Adipocyte (in vitro differentiated cells): Measurements from ENCODE around the gene FBLN7.

Source experiments
- DNase-seq: peaks from one replicate; pipeline ENCODE4 v3.0.0-alpha.2; 2015; ENCODE audit warnings: low read depth
- H3K27me3 ChIP-seq: replicated peaks from 2 replicates; pipeline ENCODE4 v1.7.0; 2013; ENCODE audit warnings: mild to moderate bottlenecking, low read length, moderate library complexity; ENCODE audit not compliant: control insufficient read depth, insufficient read depth
- H3K36me3 ChIP-seq: 2 replicates; pipeline ENCODE4 v1.7.0; 2013; ENCODE audit warnings: low read length, mild to moderate bottlenecking, moderate library complexity; ENCODE audit not compliant: control insufficient read depth, insufficient read depth, severe bottlenecking
- H3K4me1 ChIP-seq: 2 replicates; pipeline ENCODE4 v1.7.0; 2013; ENCODE audit warnings: mild to moderate bottlenecking, low read length, moderate library complexity; ENCODE audit not compliant: control insufficient read depth, insufficient read depth
- H3K4me3 ChIP-seq: 2 replicates; pipeline ENCODE4 v1.7.0; 2013; ENCODE audit warnings: mild to moderate bottlenecking, low read length, moderate library complexity
- H3K9ac ChIP-seq: 2 replicates; pipeline ENCODE4 v1.7.0; 2013; ENCODE audit warnings: mild to moderate bottlenecking, low read length, moderate library complexity
- H3K9me3 ChIP-seq: 2 replicates; pipeline ENCODE4 v1.7.0; 2013; ENCODE audit warnings: mild to moderate bottlenecking, low read length, moderate library complexity; ENCODE audit not compliant: control insufficient read depth

FBLN7 gene

GRCh38 chr2:112152476-112153178, 14.4 kb downstream of the FBLN7 start:
- Histone ChIP-seq H3K9ac (no peak overlapping the region), H3K36me3 (no peaks in the 10 kb centered on the region), H3K9me3 (no peaks in the 10 kb centered on the region), H3K4me3 (no peak overlapping the region), H3K27me3 (no peaks in the 10 kb centered on the region), H3K4me1 (peaks cover 60% of the 10 kb centered on the region)
- no peak for DNase-seq

- Histone ChIP-seq H3K4me3 (no peak overlapping the region), H3K36me3 (no peaks in the 10 kb centered on the region), H3K4me1 (peaks cover 55% of the 10 kb centered on the region), H3K9me3 (no peaks in the 10 kb centered on the region), H3K27me3 (no peaks in the 10 kb centered on the region), H3K9ac (no peak overlapping the region)
- no peak for DNase-seq
These were observed 14.9 kb downstream of the FBLN7 start for GRCh38 chr2:112153179-112153490.

GRCh38 chr2:112153501-112153900, 15.3 kb downstream of the FBLN7 start:
- H3K4me3 ChIP-seq: no peak overlapping the region
- no peaks in the 10 kb centered on the region for H3K9me3 ChIP-seq
- peaks cover 52% of the 10 kb centered on the region for H3K4me1 ChIP-seq
- no peak overlapping the region for H3K9ac ChIP-seq
- no peaks in the 10 kb centered on the region for H3K36me3 ChIP-seq
- no peak for DNase-seq
- no peaks in the 10 kb centered on the region for H3K27me3 ChIP-seq

- Histone ChIP-seq H3K4me3 (no peak overlapping the region), H3K36me3 (no peaks in the 10 kb centered on the region), H3K9me3 (no peaks in the 10 kb centered on the region), H3K9ac (no peak overlapping the region), H3K4me1 (peaks cover 42% of the 10 kb centered on the region), H3K27me3 (no peaks in the 10 kb centered on the region)
- no peak for DNase-seq
These were observed 16.3 kb downstream of the FBLN7 start for GRCh38 chr2:112154246-112155117.

- Histone ChIP-seq H3K36me3 (no peaks in the 10 kb centered on the region), H3K9ac (no peak overlapping the region), H3K4me1 (peaks cover 33% of the 10 kb centered on the region), H3K9me3 (no peaks in the 10 kb centered on the region), H3K27me3 (no peaks in the 10 kb centered on the region), H3K4me3 (no peak overlapping the region)
- DNase-seq: no peak
These were observed 17.4 kb downstream of the FBLN7 start for GRCh38 chr2:112155331-112156151.

- H3K9ac ChIP-seq: peak overlapping the region; percentile 14
- no peak overlapping the region for H3K4me3 ChIP-seq
- H3K4me1 ChIP-seq: peaks cover 25% of the 10 kb centered on the region
- no peak for DNase-seq
- no peaks in the 10 kb centered on the region for H3K9me3 ChIP-seq
- no peaks in the 10 kb centered on the region for H3K36me3 ChIP-seq
- H3K27me3 ChIP-seq: no peaks in the 10 kb centered on the region
These were observed 18.2 kb downstream of the FBLN7 start for GRCh38 chr2:112156152-112156986.

GRCh38 chr2:112157472-112157871, 19.3 kb downstream of the FBLN7 start:
- no peak for DNase-seq
- no peak overlapping the region for H3K9ac ChIP-seq
- no peak overlapping the region for H3K4me3 ChIP-seq
- H3K27me3 ChIP-seq: no peaks in the 10 kb centered on the region
- peaks cover 21% of the 10 kb centered on the region for H3K4me1 ChIP-seq
- no peaks in the 10 kb centered on the region for H3K36me3 ChIP-seq
- H3K9me3 ChIP-seq: no peaks in the 10 kb centered on the region

- no peaks in the 10 kb centered on the region for H3K27me3 ChIP-seq
- H3K4me3 ChIP-seq: no peak overlapping the region
- H3K9ac ChIP-seq: no peak overlapping the region
- no peaks in the 10 kb centered on the region for H3K36me3 ChIP-seq
- no peaks in the 10 kb centered on the region for H3K9me3 ChIP-seq
- peaks cover 12% of the 10 kb centered on the region for H3K4me1 ChIP-seq
- no peak for DNase-seq
These were observed 21.3 kb downstream of the FBLN7 start for GRCh38 chr2:112159454-112159921.

- Histone ChIP-seq H3K4me1 (peaks cover 16% of the 10 kb centered on the region), H3K36me3 (no peaks in the 10 kb centered on the region), H3K4me3 (no peak overlapping the region), H3K27me3 (no peaks in the 10 kb centered on the region), H3K9ac (no peak overlapping the region), H3K9me3 (no peaks in the 10 kb centered on the region)
- no peak for DNase-seq
These were observed 22.4 kb downstream of the FBLN7 start for GRCh38 chr2:112160283-112161250.
